NCI-H1694 (cell line): ENCODE measurements around the gene CDC42BPG.

Experiments
- DNase-seq: peaks from one replicate; lab custom pipeline; 2025; lab: John Stamatoyannopoulos, UW

The CDC42BPG gene, protein sequence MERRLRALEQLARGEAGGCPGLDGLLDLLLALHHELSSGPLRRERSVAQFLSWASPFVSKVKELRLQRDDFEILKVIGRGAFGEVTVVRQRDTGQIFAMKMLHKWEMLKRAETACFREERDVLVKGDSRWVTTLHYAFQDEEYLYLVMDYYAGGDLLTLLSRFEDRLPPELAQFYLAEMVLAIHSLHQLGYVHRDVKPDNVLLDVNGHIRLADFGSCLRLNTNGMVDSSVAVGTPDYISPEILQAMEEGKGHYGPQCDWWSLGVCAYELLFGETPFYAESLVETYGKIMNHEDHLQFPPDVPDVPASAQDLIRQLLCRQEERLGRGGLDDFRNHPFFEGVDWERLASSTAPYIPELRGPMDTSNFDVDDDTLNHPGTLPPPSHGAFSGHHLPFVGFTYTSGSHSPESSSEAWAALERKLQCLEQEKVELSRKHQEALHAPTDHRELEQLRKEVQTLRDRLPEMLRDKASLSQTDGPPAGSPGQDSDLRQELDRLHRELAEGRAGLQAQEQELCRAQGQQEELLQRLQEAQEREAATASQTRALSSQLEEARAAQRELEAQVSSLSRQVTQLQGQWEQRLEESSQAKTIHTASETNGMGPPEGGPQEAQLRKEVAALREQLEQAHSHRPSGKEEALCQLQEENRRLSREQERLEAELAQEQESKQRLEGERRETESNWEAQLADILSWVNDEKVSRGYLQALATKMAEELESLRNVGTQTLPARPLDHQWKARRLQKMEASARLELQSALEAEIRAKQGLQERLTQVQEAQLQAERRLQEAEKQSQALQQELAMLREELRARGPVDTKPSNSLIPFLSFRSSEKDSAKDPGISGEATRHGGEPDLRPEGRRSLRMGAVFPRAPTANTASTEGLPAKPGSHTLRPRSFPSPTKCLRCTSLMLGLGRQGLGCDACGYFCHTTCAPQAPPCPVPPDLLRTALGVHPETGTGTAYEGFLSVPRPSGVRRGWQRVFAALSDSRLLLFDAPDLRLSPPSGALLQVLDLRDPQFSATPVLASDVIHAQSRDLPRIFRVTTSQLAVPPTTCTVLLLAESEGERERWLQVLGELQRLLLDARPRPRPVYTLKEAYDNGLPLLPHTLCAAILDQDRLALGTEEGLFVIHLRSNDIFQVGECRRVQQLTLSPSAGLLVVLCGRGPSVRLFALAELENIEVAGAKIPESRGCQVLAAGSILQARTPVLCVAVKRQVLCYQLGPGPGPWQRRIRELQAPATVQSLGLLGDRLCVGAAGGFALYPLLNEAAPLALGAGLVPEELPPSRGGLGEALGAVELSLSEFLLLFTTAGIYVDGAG (N-terminal part only)

DNA sequence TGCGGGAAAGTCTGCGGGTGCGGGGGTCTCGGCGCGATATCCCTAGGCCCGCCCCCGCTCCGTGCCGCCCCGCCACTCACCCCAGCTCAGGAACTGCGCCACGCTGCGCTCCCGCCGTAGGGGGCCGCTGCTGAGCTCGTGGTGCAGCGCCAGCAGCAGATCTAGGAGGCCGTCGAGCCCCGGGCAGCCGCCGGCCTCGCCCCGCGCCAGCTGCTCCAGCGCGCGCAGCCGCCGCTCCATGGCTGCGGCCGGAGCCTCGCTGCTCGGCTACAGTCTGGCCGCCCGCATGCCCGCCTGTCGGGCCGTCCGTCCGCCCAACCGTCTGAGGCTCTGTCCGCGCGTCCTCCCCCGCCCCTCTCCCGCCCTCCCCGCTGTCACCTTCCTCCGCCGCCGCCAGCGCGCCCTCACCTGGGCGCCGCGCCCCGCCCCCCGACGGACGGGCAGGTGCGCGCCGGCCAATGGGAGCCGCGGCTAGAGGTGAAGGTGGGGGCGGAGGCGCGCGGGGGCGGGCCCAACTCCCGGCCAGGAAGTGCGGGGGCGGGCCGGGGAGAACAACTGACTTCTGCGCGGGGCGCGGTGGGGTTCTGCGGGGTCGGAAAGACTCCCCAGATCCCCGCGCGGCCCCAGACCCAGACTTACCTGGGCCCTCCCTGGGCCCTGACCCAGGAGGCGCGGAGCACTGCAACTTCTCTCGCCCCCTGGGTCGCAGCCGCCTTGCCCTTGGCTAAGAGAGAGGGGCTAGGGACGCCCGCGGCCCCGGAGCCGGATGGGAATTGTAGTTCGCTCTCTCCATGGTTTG lies at the start of gene CDC42BPG:
TSS of gene CDC42BPG (minus strand) at position 324 of the 799 bp plus-strand sequence. CDS start at position 240, 84 bp downstream.
- peak; percentile 30 for DNase-seq

DNA sequence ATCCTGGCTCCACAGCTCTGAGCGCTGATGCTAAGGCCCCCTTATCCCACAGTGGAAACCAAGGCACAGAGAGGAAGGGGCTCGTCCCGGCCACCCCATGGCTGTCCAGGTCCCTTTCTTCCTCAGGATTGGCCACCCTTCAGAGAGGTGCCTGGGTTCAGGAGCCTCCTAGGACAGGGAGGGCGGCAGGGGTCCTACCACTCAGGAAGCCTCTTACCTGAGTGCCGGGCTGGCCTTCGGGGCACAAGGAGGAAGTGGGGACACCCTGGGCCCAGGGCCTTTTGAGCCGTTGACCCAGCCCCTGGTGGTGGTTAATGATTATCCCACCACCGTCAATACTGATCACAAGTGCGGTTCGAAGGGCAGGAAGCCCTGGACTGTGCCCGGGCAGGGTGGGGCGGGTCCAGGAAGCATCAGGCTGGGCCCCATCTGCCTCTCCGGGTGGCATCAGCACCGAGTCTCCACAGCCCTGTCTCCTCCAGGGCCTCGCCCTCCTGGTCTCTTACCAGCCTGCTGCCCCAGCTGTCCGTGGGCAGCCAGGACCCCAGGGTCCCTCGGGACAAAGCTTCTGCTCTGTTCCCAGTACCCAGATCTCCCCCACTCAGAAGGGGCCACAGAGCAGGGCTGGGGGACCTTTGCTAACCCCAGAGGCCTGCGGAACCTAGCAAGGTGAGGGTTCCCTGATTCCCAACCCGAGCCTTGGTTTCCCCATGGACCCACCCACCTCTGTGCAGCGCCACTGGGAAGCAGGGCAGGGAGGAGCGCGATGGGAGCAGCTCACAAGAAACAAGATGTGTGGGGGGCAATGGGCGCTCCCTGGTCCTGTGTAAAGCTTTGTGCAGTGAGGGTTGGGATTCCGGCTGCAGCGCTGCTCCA lies 49.0 kb upstream of the CDC42BPG start:
- DNase-seq: no peak

DNA sequence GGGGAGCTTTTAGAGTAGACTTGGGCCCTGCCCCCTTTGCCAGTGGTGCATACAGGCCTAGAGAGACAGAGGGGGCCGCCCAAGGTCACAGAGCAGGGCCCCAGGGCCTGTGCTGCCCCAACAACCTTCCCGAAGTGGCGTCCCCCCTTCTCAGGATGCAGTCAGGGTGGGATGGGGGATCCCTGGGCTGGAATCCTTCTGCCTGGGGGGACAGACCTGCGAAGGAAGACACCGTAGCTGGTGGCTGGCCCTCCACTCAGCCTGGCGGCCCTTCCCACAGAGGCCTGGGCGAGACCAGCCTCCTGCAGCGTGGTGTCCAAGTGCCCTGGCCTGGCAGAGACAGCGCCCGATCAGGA lies 48.4 kb upstream of the CDC42BPG start:
- DNase-seq: no peak

DNA sequence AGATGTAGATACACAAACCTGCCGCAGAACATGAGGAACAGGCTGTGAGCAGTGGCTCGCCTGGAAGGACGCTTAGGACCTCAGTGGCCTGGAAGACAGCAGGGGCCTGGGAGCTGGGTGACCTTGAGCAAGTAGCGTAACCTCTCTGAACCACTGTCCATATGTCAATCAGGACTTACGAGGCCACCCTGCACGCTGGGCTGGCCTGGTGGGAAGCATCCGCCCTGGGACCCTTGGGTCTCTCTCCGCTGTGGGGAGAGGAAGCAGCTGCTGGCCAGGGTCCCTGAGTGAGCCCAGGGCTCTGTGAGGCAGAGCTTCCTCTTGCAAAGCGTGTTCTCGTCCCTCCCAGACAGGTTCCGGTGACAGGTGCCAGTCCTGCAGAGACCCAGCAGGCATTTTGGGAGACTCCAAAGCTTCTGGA lies 48.0 kb upstream of the CDC42BPG start:
- DNase-seq: no peak

DNA sequence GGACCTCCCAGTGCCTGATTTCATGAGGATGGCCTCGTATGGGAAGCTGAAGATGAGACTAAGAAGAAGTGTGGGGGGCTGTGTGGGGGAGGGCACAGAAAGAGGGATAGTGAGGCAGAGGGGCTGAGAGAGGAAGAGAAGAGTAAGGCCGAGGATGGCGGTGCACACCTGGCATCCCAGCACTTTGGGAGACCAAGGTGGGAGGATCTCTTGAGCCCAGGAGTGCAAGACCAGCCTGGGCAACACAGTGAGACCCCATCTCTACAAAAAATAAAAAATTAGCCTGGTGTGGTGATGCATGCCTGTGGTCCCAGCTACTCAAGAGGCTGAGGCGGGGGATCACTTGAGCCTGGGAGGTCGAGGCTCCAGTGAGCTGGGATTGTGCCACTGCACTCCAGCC lies 47.4 kb upstream of the CDC42BPG start:
- no peak for DNase-seq

DNA sequence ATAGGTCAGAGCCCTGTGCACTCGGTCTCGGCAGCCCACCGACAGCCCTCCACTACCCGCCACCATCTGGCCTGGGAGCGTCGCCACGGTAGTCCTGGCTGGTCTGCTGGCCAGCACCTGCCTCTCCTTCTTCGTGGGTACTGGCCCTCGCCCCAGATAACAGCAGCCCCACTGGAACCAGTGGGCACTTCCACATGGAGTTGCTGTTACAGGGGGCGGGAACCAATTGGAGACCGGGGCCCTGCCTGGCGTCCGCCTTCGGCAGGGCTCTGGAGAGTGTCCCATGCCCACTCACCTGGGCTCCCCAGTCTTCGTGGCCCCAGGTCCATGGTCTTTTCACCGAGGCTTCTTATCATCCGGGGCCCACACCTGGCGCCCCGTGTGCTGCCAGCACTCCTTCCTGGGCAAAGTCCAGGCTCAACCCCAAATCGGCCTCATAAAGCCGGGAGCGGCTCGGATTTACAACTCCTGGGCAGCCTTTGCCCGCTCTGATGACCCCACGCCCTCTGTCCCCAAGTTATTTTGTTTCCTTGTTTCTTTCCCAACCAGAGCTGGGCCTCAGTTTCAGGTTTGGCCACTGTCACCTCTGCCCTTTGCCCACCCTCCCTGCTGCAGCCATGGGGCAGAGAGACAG lies 46.9 kb upstream of the CDC42BPG start:
- no peak for DNase-seq

DNA sequence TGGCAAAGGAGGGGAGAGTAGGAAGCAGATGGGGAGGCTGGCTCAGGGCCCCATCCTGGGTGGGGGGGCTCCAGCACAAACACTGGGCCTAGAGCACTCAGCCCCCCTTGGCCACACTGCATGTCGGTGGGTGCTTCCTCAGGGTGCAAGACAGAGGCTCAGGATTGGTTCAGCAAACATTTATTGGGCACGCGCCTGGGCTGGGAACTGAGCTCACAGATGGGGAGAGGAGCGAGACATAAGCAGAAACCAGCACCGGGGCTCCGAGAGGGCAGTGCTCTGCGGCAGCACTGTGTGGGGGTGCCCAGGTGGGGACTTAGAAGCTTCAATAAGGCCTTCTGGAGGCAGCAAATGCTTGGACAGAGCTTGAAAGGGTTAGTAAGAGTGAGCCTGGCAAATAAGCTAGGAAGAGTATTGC lies 46.1 kb upstream of the CDC42BPG start:
- DNase-seq: peak; percentile 48

DNA sequence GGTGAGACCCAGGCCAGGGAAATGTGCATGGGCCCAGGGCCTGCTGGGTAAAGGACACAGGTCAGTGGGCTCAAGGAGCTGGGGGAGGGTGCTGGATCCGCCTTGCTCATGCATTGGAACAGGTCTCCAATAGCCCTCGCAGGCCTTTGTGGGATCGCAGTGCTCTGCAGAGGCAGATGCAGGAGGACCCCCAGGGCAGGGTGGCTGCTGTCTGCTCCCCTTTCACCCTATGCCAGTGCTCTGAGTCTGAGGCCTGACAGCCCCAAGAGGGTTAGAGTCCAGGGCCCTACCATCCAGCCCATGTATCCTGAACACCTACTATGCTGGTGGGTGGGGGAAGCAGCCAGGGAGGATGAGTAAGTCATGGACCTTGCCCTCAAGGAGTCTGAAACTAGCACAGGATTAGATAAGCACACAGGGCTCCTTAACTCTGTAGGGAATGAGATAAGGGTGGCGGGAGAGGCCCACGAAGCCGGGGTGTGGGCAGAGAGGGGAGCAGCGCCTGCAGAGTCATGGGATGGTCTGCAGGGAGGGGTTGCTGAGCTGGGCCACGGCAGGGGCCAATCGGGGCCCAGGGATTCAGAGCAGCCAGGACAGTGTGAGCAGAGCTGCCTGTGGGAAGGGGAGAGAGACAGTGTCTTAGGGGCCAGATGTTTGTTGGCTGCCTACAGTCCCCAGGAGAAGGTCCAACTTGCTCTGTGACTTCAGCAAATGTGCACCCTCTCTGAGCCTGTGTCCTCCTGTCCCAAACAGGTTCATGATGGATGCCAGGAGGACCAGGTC lies 44.5 kb upstream of the CDC42BPG start:
- no peak for DNase-seq

DNA sequence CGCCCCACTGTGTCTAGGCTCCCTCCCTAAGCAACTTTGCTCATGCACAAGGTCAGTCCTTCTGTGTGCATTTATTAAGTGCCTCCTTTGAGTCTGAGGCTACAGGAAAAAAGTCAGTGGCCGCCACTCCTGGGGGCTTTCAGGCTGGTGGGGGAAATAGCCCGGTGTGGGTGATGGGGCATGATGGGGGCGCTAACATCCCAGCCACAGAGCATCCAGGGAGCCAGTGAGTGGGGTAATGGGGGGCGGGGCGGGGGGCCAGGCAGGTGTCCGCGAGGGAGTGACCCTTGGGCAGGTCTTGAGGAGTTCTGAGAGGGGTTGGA lies 43.9 kb upstream of the CDC42BPG start:
- no peak for DNase-seq

DNA sequence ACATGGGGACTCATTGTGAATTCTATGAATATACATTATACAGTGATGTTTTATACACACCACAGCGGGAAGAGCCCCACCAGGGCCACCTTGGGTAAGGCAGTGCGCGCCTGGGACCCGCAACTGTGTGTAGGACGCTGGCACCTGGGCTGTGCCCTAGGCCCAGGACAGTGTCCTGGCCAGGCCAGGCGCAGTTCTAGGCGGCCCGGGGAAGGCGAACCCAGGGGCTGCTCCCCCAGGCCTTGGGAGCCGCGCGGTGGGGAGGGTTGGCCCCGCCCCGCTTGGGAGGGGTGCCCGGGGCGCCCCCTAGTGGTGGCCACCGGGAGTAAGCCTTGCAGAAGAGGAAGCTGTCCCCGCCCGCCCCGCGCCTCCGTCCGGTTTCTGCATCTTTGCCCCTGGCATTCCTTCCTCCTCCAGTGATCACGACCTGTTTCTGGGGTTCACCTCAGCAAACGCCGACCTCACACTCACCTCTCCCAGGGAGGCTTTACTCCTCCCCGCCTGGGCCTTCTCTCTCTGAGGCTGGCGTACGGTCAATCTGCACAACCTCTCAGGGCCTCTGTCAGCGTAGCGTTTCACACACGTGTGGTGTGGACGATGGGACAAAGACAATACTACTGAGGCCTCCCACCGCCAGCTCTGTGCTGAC lies 43.4 kb upstream of the CDC42BPG start:
- DNase-seq: peak; percentile 11

DNA sequence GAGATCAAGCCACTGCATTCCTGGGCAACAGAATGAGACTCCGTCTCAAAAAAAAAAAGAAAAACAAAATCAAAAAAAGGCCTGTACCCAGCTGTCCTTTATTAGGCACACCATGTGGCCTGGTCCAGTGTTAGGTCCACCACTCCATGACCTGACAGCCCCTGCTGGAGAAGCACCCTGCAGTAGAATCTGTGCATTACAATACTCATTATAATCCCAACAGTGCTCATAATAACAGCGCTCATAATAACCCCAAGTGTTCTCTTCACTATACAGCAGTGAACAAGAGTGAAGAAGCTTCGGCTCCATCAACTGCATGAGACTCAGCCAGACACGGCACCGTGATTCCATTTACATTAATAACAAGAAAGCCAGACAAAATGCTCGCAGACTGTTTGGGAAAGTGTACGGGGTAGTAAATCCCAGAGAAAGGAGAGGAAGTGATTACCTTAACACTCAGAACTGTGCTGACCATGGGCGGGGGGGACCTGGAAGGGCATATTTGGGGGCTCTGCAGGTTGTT lies 42.8 kb upstream of the CDC42BPG start:
- DNase-seq: no peak

DNA sequence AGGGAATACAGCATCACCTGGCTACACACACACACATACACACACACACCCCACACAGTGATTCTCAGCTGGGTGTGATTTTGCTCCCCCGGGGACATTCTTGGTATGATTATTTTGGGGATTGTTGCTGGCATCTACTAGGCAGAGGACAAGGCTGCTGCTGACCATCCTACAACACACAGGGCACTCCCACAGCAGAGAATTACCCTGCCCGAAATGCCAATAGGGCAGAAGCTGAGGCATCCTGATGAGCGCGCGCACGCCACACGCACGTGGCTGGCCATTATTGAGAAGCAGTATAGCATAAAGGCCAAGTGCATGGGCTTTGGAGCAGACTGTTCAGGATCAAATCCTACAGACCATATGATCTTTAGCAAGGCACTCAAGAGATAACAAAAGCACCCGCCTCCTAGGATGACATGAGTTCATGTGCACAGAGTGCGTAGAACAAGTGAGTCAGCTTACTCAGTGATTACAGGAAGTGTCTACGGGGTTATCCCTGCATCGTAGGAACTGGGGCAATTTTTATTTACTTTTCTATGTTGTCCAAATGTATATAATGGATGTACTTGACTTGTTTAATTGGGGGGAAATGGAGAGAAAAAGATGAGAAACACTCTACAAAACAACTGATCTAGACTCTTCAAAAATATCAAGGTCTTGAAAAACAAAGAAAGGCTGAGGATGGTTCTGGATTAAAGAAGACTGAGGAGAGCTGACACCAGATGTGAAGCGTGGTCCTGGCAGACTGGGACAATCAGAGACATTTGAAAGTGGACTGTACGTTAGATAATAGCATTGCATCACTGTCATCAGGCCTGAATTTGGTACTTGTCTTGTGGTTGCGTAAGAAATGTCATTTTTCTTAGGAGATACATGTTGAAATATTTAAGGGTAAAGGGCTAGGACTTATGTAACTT lies 41.2 kb upstream of the CDC42BPG start:
- DNase-seq: no peak

DNA sequence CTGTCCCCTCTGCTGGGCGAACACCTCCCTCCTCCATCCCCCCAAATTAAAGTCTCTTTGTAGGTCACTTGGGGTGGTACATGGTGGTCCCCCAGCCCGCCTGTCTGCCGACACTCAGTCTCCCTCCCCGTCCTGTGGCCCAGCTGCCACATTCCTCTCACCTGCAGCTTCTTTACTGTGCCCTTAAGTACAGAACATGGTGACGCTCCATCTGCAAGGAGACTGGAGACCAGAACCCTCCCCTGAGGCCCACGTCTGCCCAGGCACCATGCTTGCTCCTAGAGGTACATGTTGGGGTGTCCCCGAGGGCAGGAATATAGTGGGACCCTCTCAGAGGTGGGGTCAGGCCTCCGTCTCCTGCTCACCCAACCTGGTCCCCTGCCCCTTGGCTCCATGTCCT lies 39.6 kb upstream of the CDC42BPG start:
- no peak for DNase-seq

DNA sequence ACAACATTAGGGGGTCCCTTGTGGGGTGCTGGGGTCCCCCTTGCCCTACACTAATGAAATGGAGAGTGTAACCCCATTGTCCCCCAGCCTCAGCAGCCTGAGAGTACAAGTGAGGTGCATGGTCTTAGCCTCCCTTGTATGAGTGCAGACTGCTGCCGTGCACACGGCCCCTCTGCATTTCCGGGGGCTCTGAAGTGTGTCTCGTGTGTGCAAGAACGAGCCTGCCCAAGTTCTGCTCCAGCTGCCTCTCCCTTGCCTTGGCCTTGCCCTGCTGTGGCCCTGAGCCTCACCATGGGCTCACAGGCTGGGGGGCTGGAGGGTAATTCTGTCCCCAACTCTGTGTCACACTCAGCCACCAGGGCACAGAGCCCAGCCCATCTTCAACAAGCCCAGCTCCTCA lies 39.1 kb upstream of the CDC42BPG start:
- no peak for DNase-seq

DNA sequence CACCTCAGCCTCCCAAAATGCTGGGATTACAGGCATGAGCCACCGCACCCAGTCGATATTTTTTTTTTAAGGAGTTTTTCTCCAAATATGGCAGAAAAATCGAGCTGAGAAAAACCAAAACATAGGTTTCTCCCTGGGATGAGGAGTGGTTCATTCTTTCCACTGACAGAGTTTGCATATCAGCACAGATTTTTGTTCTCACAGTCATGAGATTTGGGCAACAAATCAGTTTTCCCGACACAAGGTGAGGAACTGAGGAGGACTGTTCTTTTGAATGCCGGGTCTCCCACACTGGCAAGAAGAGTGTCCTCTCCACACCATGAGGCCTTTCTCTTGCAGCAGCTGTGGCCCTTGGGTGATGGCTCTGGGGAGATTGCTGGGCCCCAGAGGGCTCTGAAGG lies 37.8 kb upstream of the CDC42BPG start:
- DNase-seq: no peak

DNA sequence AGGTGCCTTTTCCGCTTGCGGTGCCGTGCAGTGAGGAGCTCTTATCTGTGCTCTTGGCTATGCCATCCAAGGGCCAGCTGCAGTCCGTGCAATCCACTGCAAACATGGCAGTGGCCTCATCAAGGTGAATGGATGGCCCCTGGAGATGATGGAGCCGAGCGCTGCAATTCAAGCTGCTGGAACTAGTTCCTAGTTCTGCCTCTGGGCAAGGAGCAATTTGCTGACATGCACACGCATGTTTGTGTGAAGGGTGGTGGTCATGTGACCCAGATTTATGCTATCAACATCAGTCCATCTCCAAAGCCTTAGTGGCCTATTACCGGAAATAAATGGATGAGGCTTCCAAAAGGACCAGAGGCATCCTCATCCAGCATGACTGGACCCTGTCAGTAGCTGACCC lies 37.0 kb upstream of the CDC42BPG start:
- DNase-seq: no peak

DNA sequence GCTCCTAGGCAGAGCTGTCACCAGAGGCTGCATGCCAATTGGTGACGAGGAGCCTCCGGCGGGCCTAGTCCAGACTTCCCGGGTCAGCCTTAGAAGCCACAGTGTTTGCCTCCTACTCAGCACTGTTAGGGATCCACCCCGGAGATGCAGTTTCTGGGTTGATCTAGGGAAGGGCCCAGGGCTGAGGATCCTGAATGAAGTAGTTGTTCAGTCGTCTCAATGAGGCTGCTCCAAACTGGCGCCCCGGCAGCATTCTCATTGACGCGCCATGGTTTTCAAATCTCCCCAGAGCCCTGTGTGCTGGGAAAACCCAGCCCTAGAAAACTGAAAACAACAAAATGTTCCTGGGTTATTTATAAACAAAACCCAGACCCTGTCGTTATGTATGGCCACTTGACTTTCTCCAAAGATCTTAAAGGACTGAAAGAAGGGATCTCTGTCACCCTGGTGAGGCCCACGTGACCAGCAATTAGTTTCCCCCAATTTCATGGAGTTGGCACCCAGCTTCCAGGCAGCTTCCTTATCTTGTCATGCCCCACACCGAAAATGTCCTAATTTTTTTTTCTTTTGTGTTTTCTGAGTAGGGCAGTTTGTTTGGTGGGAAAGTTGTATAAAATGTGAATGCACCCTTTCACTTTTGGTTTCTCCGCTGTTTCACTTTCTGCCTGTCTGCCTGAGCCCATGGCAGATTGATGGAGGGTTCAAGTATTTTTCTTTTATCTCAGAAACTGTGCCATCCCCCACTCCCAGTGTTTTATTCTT lies 36.0 kb upstream of the CDC42BPG start:
- DNase-seq: no peak
